Prostate gland (tissue), 2 donors: Measurements from ENCODE around the gene DRD2. TPM values are rescaled to one million over a fixed set of nuclear protein-coding genes. Genes with fewer than 3 reads are reported as not detected.

Source experiments
- DNase-seq: peaks from one replicate; pipeline ENCODE4 v3.0.0-alpha.2; 2019; ENCODE audit warnings: low spot score
- H3K27ac ChIP-seq, 2 donors: fragments of 200-600 bp; sonication (generic); 2 replicates each; pipeline ENCODE4 v1.5.1; 2017 to 2019
- H3K27me3 ChIP-seq: fragments of 200-600 bp; sonication (generic); replicated peaks from 2 replicates; pipeline ENCODE4 v1.5.1; 2019; ENCODE audit not compliant: insufficient read depth
- H3K36me3 ChIP-seq, 2 donors: fragments of 200-600 bp; sonication (generic); 1 replicate in 1 of 2; 2 replicates in 1 of 2; pipeline versions ENCODE4 v1.5.1 to v1.8.1; 2017 to 2019
- H3K4me1 ChIP-seq: fragments of 200-600 bp; sonication (generic); replicated peaks from 2 replicates; pipeline ENCODE4 v1.5.1; 2019
- H3K4me3 ChIP-seq, 2 donors: fragments of 200-600 bp; sonication (generic); 2 replicates each; pipeline ENCODE4 v1.5.1; 2017 to 2019
- H3K9me3 ChIP-seq: fragments of 200-600 bp; sonication (generic); 2 replicates; pipeline ENCODE4 v1.5.1; 2017
- POLR2A ChIP-seq: fragments of 450-650 bp; IDR thresholded peaks from one replicate; pipeline ENCODE4 v1.6.1; 2016; ENCODE audit warnings: antibody characterized with exemption, mild to moderate bottlenecking
- POLR2AphosphoS5 ChIP-seq: sonication (generic); formaldehyde crosslinking; IDR thresholded peaks from one replicate; pipeline ENCODE4 v1.6.1; 2017; ENCODE audit warnings: antibody characterized with exemption
- WGBS: methylation state at CpG from one replicate; pipeline ENCODE4 v1.1.5; 2018; 5-methylcytosine and 5-hydroxymethylcytosine counted together
- intact Hi-C: fragments of 100-400 bp; cut with DNase I; formaldehyde crosslinking; loops from one replicate; pipeline ENCODE4 v1.14.2; 2022
- total RNA-seq, 2 donors: library from RNA; depleted of rRNA; stranded (reverse); fragments of >200 nt; gene quantifications; one replicate each; pipeline ENCODE4 v1.1.0, GENCODE V29; 2016
- TF ChIP-seq, protein P1 (sequence below), 4 experiments: fragments of 200-600 bp in 2 of 4; fragments of 450-650 bp in 2 of 4; sonication (generic) in 2 of 4; IDR thresholded peaks; 1 replicate in 3 of 4; 2 replicates in 1 of 4; pipeline ENCODE4 v1.5.1; 2016 to 2019; ENCODE audit warnings: antibody characterized with exemption in 4 of 4, mild to moderate bottlenecking in 2 of 4, moderate library complexity in 2 of 4

DRD2 gene
- total RNA-seq, 2 donors from 2014 or later, result 0.68 to 2.4 TPM

DNA sequence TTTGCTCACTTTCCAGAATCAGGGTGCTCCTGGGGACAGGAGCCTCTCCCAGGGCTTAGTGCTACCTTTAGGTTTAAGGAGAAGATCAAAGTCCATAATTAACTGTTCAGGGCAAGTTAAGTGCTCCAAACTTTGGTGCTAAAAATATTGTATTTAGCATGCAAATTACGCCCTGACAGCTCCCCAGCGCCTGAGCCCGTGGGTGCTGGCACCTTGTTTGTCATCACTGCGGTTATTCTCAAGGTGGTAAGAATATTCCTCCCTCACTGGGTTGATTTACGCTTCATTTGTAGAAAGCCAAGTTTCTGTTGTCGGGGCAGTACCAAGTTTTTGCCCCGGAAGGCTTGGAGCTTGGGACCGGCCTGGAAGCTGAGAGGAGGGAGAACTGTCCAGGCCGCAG is 66.3 kb downstream of the DRD2 start:
- no peaks in the 10 kb centered on the region for H3K27me3 ChIP-seq
- DNase-seq, result no peak
- H3K4me1 ChIP-seq, result no peaks in the 10 kb centered on the region
- WGBS, result 85% methylated on average over 9 of the region's 9 CpGs
- TF ChIP-seq, protein P1, sequence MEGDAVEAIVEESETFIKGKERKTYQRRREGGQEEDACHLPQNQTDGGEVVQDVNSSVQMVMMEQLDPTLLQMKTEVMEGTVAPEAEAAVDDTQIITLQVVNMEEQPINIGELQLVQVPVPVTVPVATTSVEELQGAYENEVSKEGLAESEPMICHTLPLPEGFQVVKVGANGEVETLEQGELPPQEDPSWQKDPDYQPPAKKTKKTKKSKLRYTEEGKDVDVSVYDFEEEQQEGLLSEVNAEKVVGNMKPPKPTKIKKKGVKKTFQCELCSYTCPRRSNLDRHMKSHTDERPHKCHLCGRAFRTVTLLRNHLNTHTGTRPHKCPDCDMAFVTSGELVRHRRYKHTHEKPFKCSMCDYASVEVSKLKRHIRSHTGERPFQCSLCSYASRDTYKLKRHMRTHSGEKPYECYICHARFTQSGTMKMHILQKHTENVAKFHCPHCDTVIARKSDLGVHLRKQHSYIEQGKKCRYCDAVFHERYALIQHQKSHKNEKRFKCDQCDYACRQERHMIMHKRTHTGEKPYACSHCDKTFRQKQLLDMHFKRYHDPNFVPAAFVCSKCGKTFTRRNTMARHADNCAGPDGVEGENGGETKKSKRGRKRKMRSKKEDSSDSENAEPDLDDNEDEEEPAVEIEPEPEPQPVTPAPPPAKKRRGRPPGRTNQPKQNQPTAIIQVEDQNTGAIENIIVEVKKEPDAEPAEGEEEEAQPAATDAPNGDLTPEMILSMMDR (IDR thresholded peaks at IDR 0.05), result no peak
- TF ChIP-seq POLR2AphosphoS5, result no peak
- no peaks in the 10 kb centered on the region for H3K9me3 ChIP-seq
- no peak overlapping the region for H3K4me3 ChIP-seq
- H3K27ac ChIP-seq, result no peak overlapping the region
- intact Hi-C loops, result no loop called here
- H3K36me3 ChIP-seq, result no peaks in the 10 kb centered on the region

DNA sequence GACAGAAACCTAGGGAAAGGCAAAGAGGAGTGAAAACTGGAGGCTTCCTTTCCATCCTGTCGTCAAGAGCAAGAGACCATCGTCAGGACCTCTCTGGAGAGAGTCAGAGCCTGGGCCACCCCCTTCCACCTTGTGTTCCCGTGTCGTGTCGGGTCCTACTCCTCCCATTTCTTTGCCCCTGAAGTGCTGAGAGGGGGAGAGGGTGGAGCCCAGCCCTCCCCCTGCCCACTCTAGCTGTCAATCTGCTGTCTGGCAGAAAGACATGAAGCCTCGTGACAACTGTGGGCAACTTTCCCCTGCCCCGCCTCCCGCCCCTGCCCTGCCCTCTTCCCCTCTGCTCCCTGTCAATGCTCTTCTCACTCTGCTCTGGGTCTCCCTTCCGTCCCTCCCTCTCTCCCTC is 67.0 kb downstream of the DRD2 start:
- intact Hi-C loops, result no loop called here
- WGBS, result 69% methylated on average over 9 of the region's 9 CpGs

DNA sequence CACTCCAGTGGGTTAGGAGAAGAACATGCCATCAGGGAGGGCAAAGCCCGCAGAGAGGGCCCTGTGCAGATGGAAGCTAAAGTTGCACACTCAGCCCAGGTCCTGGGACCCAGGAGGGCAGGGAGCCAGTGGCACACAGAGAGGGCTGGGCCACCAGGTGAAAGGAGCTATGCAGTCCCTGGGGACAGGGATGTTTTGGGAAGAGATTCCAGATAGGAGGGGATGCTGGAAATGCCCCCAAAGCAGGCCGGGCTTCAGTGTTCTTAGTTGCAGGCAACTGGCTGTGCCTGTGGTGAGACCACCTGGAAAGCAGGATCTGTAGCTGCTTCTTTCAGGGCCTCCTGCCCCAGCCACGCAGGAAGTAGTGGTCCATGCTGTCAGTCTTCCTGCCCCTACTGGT is 68.0 kb downstream of the DRD2 start:
- Histone ChIP-seq H3K27me3 (no peaks in the 10 kb centered on the region), H3K4me3 (no peak overlapping the region), H3K9me3 (no peaks in the 10 kb centered on the region), H3K27ac (no peak overlapping the region), H3K4me1 (no peaks in the 10 kb centered on the region), H3K36me3 (no peaks in the 10 kb centered on the region)
- TF ChIP-seq POLR2AphosphoS5, result no peak
- TF ChIP-seq, protein P1 (IDR thresholded peaks at IDR 0.05), result no peak
- TF ChIP-seq POLR2A, result no peak
- 89% methylated on average over 3 of the region's 3 CpGs for WGBS
- no peak for DNase-seq
- intact Hi-C loops, result no loop called here

More for the DNA sequence above, 67.0 kb downstream of the DRD2 start:
- no peak overlapping the region for H3K27ac ChIP-seq
- H3K9me3 ChIP-seq, result no peaks in the 10 kb centered on the region
- no peak for DNase-seq
- H3K4me3 ChIP-seq, result no peak overlapping the region
- no peaks in the 10 kb centered on the region for H3K36me3 ChIP-seq
- no peaks in the 10 kb centered on the region for H3K27me3 ChIP-seq
- TF ChIP-seq, protein P1 (IDR thresholded peaks at IDR 0.05), result no peak
- no peak for TF ChIP-seq POLR2AphosphoS5
- TF ChIP-seq POLR2A, result no peak
- no peaks in the 10 kb centered on the region for H3K4me1 ChIP-seq

DNA sequence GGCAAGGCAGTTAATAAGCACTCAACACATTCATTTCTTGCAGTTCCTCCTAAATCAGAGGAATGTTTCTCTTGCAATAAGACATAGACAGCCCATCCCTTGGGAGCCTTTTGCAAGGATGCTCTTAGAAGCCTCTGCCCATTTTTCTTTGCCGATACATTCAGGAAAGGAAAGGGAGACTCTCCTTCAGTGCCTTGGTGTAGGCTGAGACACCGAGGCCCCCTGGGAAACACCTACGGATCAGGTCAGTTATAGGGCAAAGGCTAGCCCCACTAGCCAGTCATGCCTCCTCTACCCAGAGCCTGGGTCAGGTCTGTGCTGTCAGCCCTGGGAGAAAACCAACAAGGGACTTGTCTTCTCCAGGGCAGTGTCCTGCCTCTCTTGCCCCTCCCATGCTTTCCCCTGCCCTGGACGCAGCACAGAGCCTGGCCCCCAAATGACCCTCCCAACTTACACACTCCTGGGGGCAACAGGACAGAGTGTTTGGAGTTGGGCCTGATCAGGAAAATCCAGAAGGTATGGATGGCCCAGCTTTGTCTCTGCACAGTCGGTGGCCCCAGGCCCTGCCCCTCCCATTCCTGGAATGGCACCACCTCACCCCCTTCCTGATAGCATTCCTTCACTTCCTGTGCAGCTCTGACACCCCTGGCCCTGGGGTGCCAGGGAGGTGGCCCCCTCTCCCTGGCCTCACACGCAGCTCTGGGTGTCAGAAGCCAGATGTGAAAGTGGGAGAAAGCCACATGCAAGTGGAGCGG is 69.3 kb downstream of the DRD2 start:
- WGBS, result 83% methylated on average over 7 of the region's 7 CpGs
- H3K9me3 ChIP-seq, result no peaks in the 10 kb centered on the region
- no peaks in the 10 kb centered on the region for H3K36me3 ChIP-seq
- no peaks in the 10 kb centered on the region for H3K4me1 ChIP-seq
- no peaks in the 10 kb centered on the region for H3K27me3 ChIP-seq
- intact Hi-C loops, result no loop called here
- TF ChIP-seq, protein P1 (IDR thresholded peaks at IDR 0.05), result no peak
- no peak for TF ChIP-seq POLR2A
- no peak for TF ChIP-seq POLR2AphosphoS5
- no peak for DNase-seq
- H3K27ac ChIP-seq, result no peak overlapping the region
- H3K4me3 ChIP-seq, result no peak overlapping the region

DNA sequence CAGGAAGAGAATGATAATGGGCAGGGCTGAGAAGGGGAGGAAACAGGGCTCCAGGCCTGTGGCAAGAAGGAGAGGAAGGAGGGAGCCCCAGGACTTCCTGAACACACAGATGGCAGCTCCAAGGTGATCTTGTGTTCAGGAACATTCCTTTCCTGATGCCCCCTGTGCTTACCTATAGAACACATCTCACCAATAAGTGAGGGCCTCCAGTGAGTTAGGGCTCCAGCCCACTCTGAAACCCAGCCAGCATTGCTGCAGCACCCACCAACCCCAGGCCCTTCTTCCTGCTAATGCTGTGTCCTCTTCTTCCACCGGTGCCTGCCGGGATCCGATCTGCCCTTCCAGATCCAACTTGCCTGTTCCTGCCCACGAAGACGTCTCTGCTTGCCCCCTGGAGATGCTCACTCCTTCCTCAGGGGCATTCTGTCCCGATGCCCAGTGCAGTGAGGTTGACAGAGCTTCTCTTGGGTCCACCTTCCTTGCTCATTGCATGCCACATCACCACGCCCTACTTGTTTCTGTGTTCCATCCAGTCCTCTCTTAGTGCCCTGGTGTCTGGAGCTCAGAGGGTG is 70.3 kb downstream of the DRD2 start:
- Histone ChIP-seq H3K4me3 (no peak overlapping the region), H3K36me3 (no peaks in the 10 kb centered on the region), H3K27me3 (no peaks in the 10 kb centered on the region), H3K27ac (no peak overlapping the region), H3K9me3 (no peaks in the 10 kb centered on the region), H3K4me1 (no peaks in the 10 kb centered on the region)
- intact Hi-C loops, result no loop called here
- WGBS, result 46% methylated on average over 7 of the region's 7 CpGs
- DNase-seq, result no peak
- no peak for TF ChIP-seq POLR2AphosphoS5
